ENCODE data around the gene LGALS7B.
"Not testable (repeated sequence)": the region's sequence is repeated elsewhere in the genome, so short reads cannot be mapped to it uniquely, and the experiment has no call there.

Gene LGALS7B

DNA sequence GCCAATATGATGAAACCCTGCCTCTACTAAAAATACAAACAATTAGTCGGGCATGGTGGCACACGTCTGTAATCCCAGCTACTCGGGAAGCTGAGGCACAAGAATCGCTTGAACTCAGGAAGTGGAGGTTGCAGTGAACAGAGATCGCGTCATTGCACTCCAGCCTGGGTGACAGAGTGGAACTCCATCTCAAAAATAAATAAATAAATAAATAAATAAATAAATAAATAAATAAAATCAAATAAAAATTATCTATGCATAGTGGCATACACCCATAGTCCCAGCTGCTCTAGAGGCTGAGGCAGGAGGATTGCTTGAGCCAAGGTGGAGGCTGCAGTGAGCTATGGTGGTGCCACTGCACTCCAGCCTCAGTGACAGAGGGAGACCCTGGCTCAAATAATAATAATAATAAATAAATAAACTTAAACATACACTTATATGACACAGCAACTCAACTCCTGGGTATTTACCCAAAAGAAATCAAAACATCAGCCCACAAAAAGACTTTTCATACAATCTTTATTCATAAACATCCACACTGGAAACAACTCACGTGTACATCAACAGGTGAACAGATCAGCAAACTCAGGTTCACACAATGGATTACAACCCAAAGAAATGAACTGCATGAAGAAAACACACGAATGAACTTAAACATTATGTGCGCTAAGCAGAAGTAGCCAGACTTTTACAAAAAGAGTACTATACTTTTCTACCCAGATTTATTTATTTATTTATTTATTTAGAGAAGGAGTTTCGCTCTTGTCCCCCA is 22.5 kb upstream of the LGALS7B start:
- no peak for TF ChIP-seq Cebpa-rat (IDR thresholded peaks at IDR 0.05)
- no peaks in the 10 kb centered on the region for H4K20me1 ChIP-seq

DNA sequence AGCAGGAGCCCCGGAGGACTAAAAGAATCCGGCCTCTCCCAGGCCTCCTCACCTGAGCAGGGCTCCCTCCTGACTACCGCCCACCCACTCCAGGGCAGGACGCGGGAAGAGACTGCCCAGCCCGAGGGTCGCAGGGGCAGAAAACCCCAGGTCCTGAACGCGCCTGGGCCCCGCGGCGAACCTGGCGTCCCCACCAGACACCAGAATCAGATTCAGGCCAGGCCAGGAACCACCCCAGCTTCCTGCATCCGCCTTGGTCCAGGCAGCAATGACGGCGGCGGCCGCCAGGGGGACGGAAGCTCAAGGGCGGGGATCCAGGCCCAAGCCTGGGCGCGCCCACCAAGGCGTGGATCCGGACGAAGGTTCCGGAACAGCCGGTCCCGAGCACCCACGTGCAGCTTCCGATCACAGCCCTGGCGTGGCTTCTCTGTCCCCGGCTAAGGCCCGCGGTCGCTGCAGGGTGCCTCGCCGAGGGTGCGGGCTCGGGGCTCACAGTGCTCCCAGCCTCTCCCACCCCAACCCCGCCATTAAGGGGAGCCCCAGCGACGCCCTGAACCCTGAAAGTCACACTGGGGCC is 19.3 kb upstream of the LGALS7B start:
- Histone ChIP-seq H3K9ac (peak overlapping the region; percentile 74 to 86 (median 80)), H3K4me2 (peak overlapping the region; percentile 63 to 91 (median 79)), H3K4me3 (peak overlapping the region; percentile 21 to 64 (median 50)), H3K27ac (peak overlapping the region; percentile 58 to 94 (median 87); a peak in 21 of 22 replicates), H4K20me1 (no peaks in the 10 kb centered on the region), H3K4me1 (peaks cover 7 to 18% (median 13%) of the 10 kb centered on the region in 10 experiments; a peak in 19 of 20 replicates), H3K27me3 (peaks cover 0 to 4% (median 0%) of the 10 kb centered on the region in 11 experiments; a peak in 3 of 22 replicates), H3K36me3 (no peaks in the 10 kb centered on the region), H3K9me3 (replicated peaks in 1 of 11) (peaks cover 0 to 10% (median 0%) of the 10 kb centered on the region in 11 experiments; a peak in 2 of 22 replicates)
- no peak for TF ChIP-seq Cebpa-rat (IDR thresholded peaks at IDR 0.05)

More for the DNA sequence above, 22.5 kb upstream of the LGALS7B start:
- H3K4me3 ChIP-seq = no peak overlapping the region
- no peak overlapping the region for H3K9ac ChIP-seq
- no peak overlapping the region for H3K4me2 ChIP-seq
- H3K4me1 ChIP-seq = peaks cover 7 to 24% (median 18%) of the 10 kb centered on the region in 10 experiments; a peak in 19 of 20 replicates
- peaks cover 0 to 4% (median 0%) of the 10 kb centered on the region in 11 experiments; a peak in 3 of 22 replicates for H3K27me3 ChIP-seq
- H3K36me3 ChIP-seq = no peaks in the 10 kb centered on the region
- H3K9me3 ChIP-seq (replicated peaks in 1 of 11) = peaks cover 0 to 10% (median 0%) of the 10 kb centered on the region in 11 experiments; a peak in 2 of 22 replicates
- H3K27ac ChIP-seq = no peak overlapping the region

DNA sequence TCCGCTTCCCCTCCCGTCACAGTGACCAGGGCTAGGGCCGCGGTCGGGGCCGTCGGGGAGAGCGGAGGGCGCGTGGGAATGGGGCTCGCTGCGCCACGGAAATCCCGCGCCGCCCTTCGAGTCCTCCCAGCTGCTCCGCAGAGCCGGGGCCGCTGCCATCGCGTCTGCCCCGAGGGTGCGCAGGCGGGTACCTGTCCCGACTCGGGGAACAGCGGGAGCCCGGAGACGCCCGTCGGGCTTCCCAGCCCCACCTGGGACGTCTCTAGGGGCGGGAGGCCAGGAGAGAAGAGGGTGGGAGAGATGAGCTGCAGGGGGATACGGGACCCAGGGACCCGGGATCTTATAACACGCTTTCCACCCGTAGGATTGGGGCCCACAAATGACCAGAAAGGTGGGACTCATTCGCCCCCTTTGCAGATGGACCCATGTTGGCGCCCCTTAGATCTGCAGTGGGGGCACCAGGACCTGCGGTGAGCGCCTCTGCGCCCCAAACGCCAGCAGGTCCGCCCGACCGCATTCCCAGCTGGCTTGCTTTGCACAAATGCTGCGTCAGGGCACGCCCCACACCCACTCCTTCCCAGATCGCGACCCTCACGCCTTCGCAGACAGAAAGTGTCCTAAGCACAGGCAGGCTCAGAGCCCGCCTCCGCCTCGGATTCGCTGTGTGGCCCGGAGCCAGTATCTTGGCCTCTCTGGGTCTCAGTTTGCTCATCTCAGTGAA is 18.6 kb upstream of the LGALS7B start:
- Histone ChIP-seq H3K9ac (peak overlapping the region; percentile 74 to 86 (median 80); a peak in 18 of 22 replicates), H3K4me1 (peaks cover 7 to 18% (median 13%) of the 10 kb centered on the region in 10 experiments; a peak in 19 of 20 replicates), H3K27ac (peak overlapping the region in 10 of 11 experiments; percentile 83 to 94 (median 88); a peak in 21 of 22 replicates), H3K4me3 (peak overlapping the region in 9 of 10 experiments; percentile 21 to 64 (median 49); a peak in 14 of 20 replicates), H3K4me2 (peak overlapping the region; percentile 63 to 91 (median 79))
- not testable (repeated sequence) for H4K20me1 ChIP-seq; H3K27me3 ChIP-seq; H3K36me3 ChIP-seq; H3K9me3 ChIP-seq (replicated peaks in 1 of 11)

DNA sequence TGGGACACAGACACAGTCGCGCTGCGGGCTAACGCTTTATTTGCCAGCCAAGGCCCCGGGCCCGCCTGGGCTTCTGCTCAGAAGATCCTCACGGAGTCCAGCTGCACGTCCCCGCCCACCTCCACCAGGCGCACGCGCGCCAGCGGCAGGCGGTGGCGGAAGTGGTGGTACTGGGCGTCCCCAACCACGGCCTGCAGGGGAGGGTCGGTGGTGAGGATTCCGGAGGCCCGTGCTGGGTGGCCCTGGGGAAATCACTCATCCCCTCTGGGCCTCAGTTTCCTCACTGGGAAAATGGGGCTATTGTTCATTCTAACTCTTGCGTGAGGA is 18.1 kb upstream of the LGALS7B start:
- not testable (repeated sequence) for H3K4me2 ChIP-seq; H3K4me3 ChIP-seq; H4K20me1 ChIP-seq; H3K9ac ChIP-seq; H3K36me3 ChIP-seq; H3K27me3 ChIP-seq; H3K27ac ChIP-seq; H3K9me3 ChIP-seq (replicated peaks in 1 of 11)
- H3K4me1 ChIP-seq = peaks cover 7 to 18% (median 13%) of the 10 kb centered on the region in 10 experiments; a peak in 19 of 20 replicates

DNA sequence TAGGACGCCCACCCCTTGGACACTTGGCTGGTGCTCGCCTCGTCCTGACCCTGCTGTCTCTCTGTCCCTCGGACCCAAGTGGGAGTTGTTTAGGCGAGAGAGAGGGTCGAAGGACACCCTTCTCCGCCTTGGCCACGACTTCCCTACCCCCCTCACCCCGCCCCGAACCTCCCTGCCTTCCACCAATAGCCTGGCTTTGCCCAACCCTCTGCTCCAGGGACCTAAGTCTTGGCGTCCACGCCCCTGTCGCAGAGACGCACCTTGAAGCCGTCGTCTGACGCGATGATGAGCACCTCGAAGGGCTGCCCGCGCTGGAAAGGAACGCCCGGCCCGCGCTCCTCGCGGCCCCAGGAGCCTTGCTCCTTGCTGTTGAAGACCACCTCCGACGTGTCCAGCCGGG is 17.4 kb upstream of the LGALS7B start:
- not testable (repeated sequence) for H3K36me3 ChIP-seq; H3K27ac ChIP-seq; H3K4me2 ChIP-seq; H3K4me3 ChIP-seq; H3K9ac ChIP-seq; H3K27me3 ChIP-seq; H4K20me1 ChIP-seq; H3K9me3 ChIP-seq (replicated peaks in 1 of 11)
- H3K4me1 ChIP-seq = peaks cover 7 to 18% (median 13%) of the 10 kb centered on the region in 10 experiments; a peak in 19 of 20 replicates

DNA sequence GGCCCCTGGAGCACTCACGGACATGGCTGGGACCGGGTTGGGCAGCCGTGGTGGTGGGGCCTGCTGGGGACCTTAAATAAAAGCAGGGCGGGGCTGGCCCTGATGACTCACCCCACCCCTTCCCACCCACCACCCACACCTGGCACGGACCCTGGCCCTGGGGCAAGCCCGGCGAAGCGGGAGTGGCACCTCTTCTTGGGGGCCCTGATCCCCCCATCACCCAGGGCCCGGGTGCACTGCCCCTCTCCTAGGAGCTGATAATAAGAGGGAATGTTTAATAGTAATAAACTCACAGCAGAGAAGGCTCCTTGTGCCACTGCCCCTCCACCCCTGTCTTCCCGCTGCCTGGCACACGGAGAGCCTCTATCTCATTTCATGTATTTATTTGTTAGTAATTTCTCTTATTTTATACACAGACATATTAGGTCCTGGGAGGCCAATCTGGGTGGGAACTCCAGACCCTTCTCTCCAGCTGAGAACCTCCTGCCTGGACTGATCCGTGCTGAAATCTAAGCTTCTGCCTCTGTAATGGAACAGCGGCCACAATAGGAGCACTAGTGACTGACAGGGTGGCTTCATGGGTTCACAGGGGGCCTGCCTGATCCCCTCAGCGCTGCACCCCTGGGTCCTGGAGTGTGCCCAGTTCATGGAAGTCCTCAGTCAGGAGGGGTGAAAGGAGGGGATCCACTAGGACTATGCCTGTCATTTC is 15.4 kb upstream of the LGALS7B start, which contains the start of gene LGALS7:
TSS of gene LGALS7 (minus strand) at position 49 of the 709 bp plus-strand sequence. CDS start at position 24, 25 bp downstream.
- TF ChIP-seq Cebpa-rat (IDR thresholded peaks at IDR 0.05) = no peak
- Histone ChIP-seq H3K4me3 (no peak within 1 kb of the TSS), H3K9ac (no peak within 1 kb of the TSS), H3K4me2 (no peak within 1 kb of the TSS), H3K36me3 (no peaks in the 10 kb centered on the region), H4K20me1 (no peaks in the 10 kb centered on the region), H3K27ac (no peak within 1 kb of the TSS), H3K4me1 (peaks cover 7 to 16% (median 13%) of the 10 kb centered on the region in 10 experiments; a peak in 19 of 20 replicates), H3K27me3 (peaks cover 0 to 4% (median 0%) of the 10 kb centered on the region in 11 experiments; a peak in 3 of 22 replicates), H3K9me3 (replicated peaks in 1 of 11) (no peaks in the 10 kb centered on the region)

DNA sequence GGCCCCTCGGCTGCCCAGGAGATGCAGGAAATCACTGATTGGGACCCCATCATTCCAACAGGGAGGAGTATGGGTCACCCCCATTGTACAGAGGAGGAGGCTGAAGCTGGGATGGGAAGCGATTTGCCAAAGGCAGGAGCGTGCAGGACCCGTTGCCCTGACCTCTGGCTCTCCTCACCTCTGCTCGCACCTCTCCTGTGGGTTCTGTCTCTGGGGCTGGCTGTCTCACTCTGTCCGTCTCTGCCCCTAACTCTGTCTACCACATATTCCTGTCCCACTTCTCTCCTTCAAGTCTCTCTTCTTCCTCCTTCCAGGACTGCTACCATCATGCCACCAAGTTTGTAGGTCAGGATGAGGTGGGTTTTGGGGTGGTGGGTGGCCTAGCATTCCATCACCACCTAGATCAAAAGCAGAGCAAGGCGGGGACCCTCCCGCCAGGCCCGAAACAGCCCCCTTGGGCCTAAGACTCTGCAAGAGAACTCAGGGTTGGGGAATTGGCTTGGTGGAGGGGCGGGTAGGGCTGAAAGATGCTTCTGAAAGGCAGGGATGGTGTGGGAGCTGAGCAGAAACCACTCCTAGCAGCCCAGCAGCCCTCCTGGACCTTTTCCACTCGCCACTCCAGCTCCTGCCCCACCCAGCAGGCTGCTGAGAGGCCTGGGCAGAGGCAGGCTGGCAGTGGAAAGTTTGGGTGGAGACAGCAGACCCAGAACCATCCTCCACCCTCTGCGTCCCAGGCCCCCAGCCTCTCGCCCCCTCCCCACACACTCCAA is 14.6 kb upstream of the LGALS7B start:
- H3K27me3 ChIP-seq = peaks cover 0 to 4% (median 0%) of the 10 kb centered on the region in 11 experiments; a peak in 3 of 22 replicates
- no peaks in the 10 kb centered on the region for H4K20me1 ChIP-seq
- H3K36me3 ChIP-seq = no peaks in the 10 kb centered on the region
- no peak for TF ChIP-seq Cebpa-rat (IDR thresholded peaks at IDR 0.05)
- no peak overlapping the region for H3K4me3 ChIP-seq
- H3K4me1 ChIP-seq = peaks cover 2 to 14% (median 8%) of the 10 kb centered on the region in 10 experiments; a peak in 19 of 20 replicates
- no peak overlapping the region for H3K4me2 ChIP-seq
- H3K9ac ChIP-seq = no peak overlapping the region
- H3K9me3 ChIP-seq (replicated peaks in 1 of 11) = no peaks in the 10 kb centered on the region
- no peak overlapping the region for H3K27ac ChIP-seq

DNA sequence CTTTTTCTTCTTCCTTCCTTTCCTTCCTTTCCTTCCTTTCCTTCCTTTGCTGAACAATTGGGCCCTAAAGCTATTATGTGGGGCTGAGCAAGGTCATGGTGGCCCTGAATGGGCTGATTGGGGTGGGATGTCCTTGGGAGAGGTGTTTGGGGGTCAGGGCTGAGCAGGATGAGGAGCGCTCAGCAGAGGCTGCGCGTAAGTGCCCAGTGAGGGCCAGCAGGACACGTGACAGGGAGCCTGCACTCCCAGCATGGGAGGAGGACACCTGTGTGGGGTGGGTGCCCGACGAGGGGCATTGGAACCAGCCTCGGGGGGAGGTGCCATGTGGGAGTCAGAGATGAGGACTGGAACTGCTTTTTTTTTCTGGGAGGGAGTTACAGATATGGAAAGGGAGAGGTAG is 10.3 kb upstream of the LGALS7B start:
- H3K27me3 ChIP-seq = no peaks in the 10 kb centered on the region
- no peak overlapping the region for H3K27ac ChIP-seq
- H3K4me3 ChIP-seq = no peak overlapping the region
- no peaks in the 10 kb centered on the region for H4K20me1 ChIP-seq
- H3K4me1 ChIP-seq = peaks cover 0 to 22% (median 13%) of the 10 kb centered on the region in 10 experiments; a peak in 15 of 20 replicates
- H3K9me3 ChIP-seq (replicated peaks in 1 of 11) = no peaks in the 10 kb centered on the region
- TF ChIP-seq Cebpa-rat (IDR thresholded peaks at IDR 0.05) = no peak
- no peaks in the 10 kb centered on the region for H3K36me3 ChIP-seq
- H3K9ac ChIP-seq = no peak overlapping the region
- no peak overlapping the region for H3K4me2 ChIP-seq
